Prostate gland (tissue), 2 donors: ENCODE measurements around the gene TMF1.

Experiments
- POLR2A ChIP-seq: fragments of 450-650 bp; IDR thresholded peaks from one replicate; pipeline ENCODE4 v1.6.1; 2016; ENCODE audit warnings: antibody characterized with exemption, mild to moderate bottlenecking
- POLR2AphosphoS5 ChIP-seq: sonication (generic); formaldehyde crosslinking; IDR thresholded peaks from one replicate; pipeline ENCODE4 v1.6.1; 2017; ENCODE audit warnings: antibody characterized with exemption
- TF ChIP-seq, protein P1 (sequence below), 4 experiments: fragments of 200-600 bp in 2 of 4; fragments of 450-650 bp in 2 of 4; sonication (generic) in 2 of 4; IDR thresholded peaks; 1 replicate in 3 of 4; 2 replicates in 1 of 4; pipeline ENCODE4 v1.5.1; 2016 to 2019; ENCODE audit warnings: antibody characterized with exemption in 4 of 4, mild to moderate bottlenecking in 2 of 4, moderate library complexity in 2 of 4

- TF ChIP-seq, protein P1, sequence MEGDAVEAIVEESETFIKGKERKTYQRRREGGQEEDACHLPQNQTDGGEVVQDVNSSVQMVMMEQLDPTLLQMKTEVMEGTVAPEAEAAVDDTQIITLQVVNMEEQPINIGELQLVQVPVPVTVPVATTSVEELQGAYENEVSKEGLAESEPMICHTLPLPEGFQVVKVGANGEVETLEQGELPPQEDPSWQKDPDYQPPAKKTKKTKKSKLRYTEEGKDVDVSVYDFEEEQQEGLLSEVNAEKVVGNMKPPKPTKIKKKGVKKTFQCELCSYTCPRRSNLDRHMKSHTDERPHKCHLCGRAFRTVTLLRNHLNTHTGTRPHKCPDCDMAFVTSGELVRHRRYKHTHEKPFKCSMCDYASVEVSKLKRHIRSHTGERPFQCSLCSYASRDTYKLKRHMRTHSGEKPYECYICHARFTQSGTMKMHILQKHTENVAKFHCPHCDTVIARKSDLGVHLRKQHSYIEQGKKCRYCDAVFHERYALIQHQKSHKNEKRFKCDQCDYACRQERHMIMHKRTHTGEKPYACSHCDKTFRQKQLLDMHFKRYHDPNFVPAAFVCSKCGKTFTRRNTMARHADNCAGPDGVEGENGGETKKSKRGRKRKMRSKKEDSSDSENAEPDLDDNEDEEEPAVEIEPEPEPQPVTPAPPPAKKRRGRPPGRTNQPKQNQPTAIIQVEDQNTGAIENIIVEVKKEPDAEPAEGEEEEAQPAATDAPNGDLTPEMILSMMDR (IDR thresholded peaks at IDR 0.05) = no peak
- no peak for TF ChIP-seq POLR2A
- no peak for TF ChIP-seq POLR2AphosphoS5
Measured at GRCh38 chr3:69005791-69006482, 46.2 kb downstream of the TMF1 start.
